MV-4-11 (cell line): Measurements from ENCODE around the gene KLHL29.

Experiments used
- DNase-seq: peaks from one replicate; lab custom pipeline; 2025; lab: John Stamatoyannopoulos, UW

Gene KLHL29

DNA sequence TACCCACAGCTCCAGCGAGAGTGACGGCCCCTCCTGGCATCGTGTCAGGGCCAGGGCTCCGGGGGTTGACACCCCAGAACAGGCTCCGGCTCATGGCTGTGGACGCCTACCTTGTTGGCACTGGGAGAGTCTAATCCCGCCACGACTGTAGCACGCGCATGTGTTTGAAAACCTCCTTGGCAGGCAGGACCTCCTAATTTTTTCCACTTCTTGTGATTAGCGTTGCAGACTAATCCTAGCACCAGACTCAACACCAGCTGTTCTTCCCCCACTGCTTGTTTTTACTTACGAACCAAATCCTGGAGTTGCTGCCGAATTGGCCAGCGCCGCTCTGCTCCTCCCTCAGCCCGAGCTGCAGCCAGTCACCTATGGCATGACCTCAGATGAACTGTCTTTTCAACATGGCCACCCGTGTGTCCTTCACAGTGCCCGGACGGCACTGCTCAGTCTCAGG lies 110.7 kb downstream of the KLHL29 start:
- DNase-seq = no peak

GRCh38 chr2:23496456-23496855 lies 111.5 kb downstream of the KLHL29 start:
- DNase-seq = no peak

DNA sequence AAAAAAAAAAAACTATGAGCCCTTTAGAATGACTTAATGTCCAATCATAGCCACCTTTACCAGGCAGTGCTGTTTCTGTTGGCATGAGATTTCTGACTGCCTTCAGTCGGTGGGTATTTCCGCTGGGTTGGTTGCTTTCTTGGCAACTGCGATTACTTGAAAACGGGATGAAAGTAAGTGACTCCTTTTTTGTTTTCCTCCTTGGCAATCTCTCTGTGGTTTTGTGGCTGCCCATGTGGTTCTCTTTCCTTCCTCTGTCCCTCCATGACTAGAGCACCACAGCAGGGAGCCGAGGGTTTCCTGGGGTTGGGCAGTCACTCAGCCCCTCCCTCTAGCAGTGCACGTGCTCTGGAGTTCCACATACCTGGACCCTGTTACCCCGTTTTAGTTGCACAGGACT lies 112.1 kb downstream of the KLHL29 start:
- peak; percentile 90 for DNase-seq

DNA sequence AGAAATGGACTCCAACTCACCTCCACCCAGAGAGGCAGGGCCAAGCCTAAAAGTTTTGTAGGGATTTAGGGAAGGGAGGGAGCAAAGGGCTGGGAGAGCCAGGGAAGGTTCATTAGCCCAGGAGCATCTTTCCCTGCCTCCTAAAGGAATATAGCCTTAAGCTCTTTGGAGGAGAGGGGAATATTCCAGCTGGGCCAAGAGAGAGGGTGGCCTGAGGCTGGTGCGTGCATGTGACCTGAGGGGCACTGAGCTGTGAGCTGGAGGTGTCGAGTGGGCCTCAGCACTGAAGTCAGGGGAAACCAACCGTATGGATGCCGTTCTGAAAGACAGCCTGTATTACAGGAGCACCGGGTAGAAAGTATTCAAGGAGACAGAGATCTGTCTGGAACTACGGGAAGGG lies 112.6 kb downstream of the KLHL29 start:
- DNase-seq = no peak

GRCh38 chr2:23498943-23499342 lies 114.0 kb downstream of the KLHL29 start:
- peak; percentile 3 for DNase-seq

DNA sequence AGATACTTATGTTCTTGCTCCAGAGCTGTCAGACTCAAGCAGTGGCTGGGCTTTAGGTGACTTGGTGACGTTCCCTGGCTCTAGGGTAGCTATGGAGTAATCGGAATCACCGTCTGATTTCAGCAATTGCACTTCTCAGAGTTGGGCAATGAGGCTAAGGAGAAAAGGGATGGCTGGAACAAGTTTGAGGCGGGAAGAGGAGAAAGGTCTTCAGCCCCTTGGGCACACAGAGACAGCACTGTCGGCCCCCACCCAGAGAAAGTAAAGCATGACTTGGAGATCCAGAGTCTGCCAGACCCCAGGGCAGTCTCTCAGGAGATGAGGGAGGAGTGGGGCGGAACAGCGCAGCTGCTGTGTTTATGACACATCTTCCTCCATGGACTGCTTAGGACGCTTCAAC lies 114.5 kb downstream of the KLHL29 start:
- DNase-seq = no peak

DNA sequence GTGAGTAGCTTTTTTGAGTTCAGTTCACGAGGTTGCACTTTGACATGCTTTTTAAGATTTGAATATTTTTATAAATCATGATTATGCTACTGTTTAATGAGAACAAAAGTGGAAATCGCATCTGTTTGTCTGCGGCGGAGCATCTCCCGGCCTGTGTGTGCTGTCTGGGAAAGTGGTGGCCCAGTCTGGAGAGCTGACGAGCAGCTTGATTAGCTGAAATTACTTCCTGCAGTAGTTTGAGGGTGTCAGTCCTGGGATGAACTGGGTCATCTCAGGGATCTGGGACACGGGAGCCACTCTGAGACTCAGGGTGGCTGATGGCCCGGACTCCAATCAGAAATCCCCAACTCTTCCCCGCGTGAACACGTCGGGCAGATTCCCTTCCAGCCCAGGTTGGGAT lies 115.9 kb downstream of the KLHL29 start:
- no peak for DNase-seq

GRCh38 chr2:23502096-23502495 lies 117.1 kb downstream of the KLHL29 start:
- DNase-seq = no peak

DNA sequence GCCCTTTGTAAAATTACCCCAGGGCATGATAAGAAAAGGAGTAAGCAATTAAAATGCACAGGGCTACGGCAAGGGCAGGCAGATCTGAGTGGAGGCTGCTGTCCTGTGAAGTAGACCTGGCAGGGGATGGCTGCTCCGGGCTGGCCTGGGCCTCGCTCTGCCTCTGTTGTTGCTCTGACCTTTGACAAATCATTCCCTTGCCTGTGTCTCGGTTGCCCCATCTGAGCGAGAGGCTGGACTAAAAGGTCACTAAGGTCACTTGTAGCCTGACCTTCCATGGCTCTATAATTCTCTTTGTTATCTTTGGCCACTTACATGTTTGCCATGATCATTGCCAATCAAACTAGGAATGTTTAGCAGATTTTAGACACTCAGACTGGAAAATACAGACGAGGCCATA lies 118.1 kb downstream of the KLHL29 start:
- DNase-seq = no peak

- DNase-seq = no peak
Observed at GRCh38 chr2:23503682-23504081, 118.7 kb downstream of the KLHL29 start.

DNA sequence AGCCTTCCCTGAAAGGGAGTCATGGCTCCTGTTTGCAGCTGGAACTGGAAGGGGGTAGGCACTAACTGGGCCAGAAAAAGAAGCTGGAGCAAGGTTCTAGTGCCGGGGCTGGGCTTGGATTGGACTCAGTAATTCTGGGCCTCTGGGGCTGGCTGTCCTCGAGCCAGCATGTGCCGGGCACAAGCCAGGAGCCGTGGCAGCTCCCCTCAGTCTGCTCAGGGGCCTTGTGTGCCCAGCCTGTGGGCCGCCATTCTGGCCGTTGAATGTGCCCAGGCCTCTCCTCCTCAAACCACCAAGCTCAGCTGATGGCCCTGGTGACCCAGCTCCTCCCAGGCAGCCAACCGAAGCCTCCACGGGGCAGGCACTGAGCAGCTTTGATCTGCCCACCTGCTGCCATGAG lies 119.6 kb downstream of the KLHL29 start:
- DNase-seq = no peak

DNA sequence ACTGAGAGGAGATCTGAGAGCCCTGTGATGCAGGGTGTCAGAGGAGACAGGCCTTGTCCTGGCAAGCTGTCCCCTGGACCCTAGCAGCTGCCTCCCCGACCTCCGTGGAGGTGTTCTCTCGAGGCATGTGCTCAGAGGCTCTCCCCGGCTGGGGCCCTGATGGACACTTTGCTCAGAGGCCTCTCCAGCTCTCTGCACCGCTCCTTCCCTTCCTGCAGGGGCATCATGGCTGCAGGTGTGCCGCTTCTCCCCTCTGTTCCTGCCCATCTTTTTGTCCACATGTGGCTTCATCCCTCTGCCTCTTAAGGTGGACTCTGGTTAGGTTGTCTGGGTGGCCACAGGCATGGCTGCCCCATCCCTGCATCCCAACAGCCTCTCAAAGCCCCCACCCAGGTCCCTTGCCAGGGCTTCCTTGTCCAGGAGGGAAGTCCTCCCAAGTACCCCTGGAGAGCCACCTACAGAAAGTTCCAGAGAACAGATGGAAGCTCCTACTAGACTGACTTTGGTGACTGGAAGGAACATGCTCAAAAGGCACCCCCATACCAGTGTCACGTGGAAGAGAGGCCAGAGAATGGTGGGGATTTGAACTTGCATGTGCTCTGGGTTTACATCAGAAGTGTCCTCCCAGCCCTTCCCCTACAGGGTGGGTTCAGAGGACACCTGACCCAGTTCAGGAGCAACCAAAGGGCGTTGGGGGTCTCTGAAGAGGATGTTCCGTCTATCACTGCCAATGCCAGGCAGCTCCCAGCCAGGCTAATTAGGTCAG lies 120.4 kb downstream of the KLHL29 start:
- DNase-seq = no peak

DNA sequence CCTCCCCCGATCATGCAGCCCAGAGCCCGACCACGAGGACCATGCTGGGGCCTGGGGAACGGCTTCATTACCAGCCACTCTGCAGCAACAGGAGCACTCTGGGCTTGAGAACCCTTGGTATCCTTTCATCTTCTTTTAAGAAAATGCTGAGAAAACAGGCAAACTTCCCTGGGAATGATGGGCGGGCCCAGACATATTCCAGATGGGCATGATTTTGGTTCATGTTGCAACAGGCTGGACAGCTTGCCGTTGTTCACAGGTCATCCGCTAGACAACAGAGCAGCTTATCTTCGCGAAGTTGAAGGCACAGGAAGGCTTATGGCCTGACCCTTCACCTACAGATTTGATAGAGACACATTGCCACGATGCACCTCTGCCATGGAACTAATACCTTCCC lies 121.0 kb downstream of the KLHL29 start:
- peak; percentile 54 for DNase-seq

DNA sequence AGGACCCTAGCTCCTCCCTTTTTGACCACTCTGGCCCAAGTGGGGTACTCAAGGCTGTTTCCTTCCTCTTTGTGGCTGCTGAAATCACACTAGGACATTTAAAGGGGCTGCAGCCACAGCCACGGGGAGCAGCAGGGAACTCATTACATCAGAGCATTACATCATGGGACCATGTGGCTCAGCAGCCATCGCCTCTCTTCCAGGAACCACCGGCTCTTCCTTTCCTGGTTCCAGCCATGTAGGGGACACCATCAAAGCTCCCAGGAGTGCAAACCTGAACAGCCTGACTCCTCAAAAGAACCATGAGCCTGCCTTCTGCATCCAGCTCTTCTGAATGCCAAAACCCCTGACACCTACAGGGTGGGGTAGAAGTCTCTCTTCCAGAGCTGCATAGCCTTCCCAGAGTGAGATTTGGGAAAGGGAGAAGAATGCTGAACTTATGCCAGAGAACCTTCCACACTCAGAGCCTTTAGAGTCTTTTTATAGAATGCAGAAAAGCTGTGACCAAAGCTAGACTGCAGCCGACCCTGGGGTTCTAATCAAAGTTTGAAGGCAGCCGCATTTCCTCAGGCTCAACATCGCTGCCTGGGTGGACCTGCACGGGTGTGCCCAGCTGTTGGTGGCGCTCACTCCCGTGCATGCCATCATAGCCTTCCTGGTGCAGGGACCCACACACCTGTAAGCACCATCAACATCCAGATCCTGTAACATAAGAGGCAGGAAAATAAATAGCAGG lies 121.7 kb downstream of the KLHL29 start:
- peak; percentile 92 for DNase-seq

DNA sequence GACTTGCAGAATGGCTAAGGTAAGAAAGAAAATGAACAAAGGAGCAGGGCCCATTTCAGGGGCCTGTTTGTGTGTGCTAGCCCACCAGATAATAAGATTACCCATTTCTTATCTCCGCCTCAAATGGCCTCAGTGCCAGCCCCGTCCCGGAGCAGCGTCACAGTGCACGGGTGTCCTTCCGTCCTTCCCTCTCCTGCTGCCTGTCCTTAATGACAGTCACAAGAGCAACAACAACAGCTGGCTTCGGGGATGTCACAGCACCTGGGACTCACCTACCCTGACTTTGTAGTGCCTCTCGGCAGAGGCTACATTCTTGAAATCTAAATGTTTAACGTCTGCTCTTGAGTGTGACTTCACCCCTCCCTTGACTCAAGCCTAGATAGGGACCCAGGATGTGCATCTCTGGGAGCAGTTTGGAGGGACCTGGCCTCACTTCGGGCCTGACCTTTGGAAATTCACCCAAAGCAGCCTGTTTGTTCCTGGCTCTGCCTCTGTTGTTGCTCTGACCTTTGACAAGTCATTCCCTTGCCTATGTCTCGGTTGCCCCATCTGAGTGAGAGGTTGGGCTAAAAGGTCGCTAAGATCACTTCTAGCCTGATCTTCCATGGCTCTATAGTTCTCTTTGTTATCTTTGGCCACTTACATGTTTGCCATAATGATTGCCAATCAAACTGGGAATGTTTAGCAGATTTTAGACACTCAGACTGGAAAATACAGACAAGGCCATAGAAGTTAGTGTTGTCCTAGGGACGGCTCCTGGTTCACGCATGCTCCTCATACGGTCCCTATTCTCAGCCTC lies 122.5 kb downstream of the KLHL29 start:
- peak; percentile 36 for DNase-seq

DNA sequence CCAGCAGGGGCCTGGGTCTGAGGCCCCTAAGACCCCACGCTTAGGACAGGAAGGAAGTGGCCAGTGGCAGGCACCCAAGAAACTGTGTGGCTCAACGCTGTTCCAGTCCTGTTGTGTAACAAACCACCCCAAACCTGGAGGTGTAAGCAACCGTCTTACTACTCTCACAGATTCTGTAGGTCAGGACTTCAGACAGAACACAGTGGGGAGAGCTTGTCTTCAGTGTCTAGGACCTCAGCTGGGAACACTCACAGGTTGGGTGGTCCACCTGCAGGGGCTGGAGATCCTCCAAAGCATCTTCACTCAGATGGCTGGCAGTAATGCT lies 123.0 kb downstream of the KLHL29 start:
- DNase-seq = peak; percentile 82

- DNase-seq = no peak
Observed at GRCh38 chr2:23509103-23509502, 124.1 kb downstream of the KLHL29 start.

- DNase-seq = no peak
Observed at GRCh38 chr2:23509596-23510292, 124.8 kb downstream of the KLHL29 start.

GRCh38 chr2:23510471-23510870 lies 125.5 kb downstream of the KLHL29 start:
- no peak for DNase-seq

DNA sequence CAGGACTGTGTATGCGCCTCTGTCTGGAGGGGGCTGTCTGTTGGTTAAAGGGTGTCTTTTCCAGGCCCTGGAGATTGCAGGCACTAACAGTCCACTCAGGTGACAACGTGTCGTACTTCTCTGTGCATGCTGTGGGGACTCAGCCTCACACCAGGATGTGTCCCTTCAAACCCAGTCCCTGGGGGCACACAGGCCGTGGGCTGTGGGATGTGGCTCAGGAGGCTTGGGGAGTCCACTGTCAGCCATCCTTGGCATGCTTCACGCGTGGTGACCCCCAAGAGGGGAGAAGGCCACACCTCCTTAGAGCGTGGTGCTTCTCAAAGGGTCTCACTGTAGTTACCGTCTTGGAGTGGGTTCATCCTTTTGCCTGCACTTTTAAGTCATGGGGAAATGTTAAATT lies 127.8 kb downstream of the KLHL29 start:
- no peak for DNase-seq

DNA sequence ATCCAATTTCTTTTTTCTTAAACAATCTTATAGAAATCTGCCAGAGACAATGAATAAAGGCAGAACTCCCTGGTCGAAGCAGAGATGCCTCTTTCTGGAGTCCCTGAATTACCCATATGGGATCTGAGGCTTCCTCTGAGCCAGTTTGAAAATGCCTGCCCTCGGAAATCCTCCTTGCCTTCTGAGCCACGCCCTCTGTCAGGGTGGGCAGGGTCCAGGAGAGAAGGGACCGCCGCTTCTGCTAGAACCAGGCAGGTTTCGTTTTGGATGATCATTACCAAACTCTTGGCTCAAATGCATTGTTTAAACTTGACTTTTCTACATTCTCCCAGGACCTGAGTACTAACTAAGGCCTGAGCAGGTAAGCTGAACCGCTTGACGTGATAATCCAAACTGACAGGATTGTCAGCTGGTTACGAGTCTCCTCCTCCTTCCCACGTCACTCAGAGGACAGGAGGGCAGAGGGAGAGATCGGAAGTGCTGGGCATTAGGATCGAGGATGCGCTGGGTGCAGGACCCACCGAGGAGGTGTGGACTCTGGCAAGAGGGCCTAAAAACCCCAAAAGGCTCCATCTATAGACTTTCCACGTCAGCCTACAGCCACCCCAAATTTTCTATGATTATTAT lies 128.4 kb downstream of the KLHL29 start:
- no peak for DNase-seq
